Measurements from ENCODE around the gene MAS1.

MAS1 gene

DNA sequence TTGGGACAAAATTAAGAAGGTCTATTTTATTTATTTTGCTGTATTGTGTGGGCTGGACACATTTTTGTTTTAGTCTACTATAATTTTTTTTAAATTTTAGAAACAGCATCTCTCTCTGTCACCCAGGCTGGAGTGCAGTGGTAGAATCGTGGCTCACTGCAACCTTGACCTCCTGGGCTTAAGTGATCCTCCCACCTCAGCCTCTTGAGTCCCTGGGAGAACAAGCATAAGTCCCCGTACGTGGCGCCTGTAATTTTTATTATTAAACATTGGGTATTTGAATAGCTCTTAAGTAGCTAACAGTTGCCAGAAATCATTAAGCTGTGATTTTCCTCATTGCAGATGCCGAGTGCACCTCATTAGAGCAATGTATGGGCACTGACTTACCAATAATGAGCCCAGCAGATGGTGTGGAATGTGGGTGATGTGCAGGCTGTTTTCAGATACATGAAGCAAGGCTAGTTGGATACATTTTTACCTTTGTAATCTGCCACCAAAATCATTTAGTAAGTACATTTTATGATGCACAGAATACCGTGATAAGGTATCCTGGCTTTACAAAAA, 10.3 kb upstream of the MAS1 start:
- no peak for DNase-seq (ENCODE audit: low read depth in 2 of 2)

DNA sequence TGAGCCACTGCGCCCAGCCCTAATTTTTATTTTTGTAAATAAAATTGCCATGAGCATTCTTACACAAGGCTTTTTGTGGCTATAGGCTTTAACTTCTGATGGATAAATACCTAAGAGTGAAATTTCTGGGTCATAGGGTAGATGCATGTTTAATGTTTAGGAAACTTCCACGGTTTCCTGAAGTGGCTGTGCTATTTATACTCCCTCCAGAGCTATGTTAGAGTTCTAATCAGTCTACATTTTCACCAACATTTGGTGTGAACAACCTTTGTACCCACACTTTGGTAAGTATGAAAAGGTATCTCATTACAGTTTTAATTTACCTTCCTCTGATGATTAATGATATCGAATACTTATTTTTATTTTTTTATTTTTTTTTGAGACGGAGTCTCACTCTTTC, 6.1 kb upstream of the MAS1 start:
- no peak for DNase-seq (ENCODE audit: low read depth in 2 of 2)

GRCh38 chr6:159886270-159886669, 4.5 kb upstream of the MAS1 start:
- DNase-seq (ENCODE audit: low read depth in 2 of 2), result no peak

DNA sequence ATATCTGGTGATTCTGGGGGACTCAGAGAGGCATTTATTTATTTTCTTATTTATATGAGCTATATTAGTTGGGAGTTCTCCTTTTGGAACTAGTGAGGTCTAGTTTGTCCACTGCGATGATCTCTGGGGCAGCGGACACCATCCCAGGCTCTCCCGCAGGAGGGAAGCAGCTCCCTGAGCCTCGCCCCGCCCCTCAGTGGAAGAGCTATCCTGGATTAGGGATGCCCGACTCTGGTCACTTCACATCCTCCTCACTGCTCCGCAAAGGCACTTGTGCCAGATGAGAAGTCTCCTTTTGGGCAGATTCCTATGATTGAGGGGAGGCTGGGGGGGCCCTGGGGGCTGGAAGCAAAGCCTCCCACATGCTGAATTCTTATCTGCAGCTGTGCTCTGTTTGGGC, 3.6 kb upstream of the MAS1 start:
- DNase-seq (ENCODE audit: low read depth in 2 of 2), result no peak

GRCh38 chr6:159887761-159888160, 3.0 kb upstream of the MAS1 start:
- DNase-seq (ENCODE audit: low read depth in 2 of 2), result no peak

- no peak for DNase-seq (ENCODE audit: low read depth in 2 of 2)
These were observed 587 bp upstream of the MAS1 start for GRCh38 chr6:159890201-159890600.

DNA sequence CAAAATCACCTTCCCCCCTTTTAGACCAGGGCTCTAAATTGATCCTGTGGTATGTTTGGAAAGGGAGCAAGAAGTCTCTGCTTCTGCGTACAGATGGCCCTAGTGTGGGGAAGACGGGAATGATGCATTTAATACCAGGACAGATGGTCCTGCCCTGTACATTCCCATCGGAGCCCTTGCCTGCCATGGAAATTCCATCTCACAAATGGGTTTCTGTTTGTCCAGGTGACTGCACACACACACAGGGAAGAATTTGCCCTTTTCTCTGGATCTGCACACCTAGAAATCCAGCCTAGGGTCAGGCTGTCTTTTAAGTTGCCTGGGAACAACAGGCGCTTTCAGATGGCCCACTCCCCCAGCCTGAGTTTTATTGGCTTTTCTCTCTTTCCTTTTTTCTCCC, 1.3 kb downstream of the MAS1 start:
- no peak for DNase-seq (ENCODE audit: low read depth in 2 of 2)

DNA sequence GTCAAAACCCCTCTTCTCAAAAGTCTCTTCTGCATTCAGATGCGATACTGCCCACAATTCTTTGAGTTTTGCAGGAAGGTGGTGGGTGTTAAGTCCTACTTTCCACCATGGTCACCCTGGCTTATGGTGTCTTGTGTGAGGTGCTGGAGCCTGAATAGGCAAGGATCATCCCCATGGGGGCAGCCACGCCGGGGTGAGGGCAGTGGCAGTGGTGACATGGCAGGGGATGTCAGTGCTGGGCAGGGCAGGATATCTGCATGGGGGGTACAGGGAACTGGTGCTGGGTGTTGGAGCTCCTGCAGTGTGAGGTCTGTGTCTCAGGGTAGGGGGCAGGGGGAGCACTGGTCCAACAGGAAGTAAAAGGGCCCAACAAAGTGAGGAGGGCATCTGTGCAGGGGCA, 2.3 kb downstream of the MAS1 start:
- no peak for DNase-seq (ENCODE audit: low read depth in 2 of 2)

DNA sequence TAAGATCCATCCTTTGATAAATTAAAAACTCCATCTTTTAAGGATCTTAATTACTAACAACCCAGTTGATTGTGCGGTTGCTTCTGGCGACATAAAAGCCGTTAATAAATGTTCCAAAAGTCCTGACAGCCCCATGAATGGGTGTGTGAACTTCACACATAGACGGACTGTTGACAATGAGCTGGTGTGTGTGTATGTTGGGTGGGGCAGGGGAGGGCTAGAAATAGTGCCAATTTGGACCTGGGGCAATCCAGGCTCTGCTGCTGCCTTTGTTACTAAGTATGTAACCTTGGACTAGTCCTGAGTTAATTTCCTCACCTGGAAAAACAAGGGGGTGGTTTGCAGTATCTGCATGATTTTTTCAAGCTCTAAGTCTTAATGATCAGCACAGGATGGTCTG, 4.2 kb downstream of the MAS1 start:
- DNase-seq (ENCODE audit: low read depth in 2 of 2), result no peak

- DNase-seq (ENCODE audit: low read depth in 2 of 2), result no peak
These were observed 6.8 kb downstream of the MAS1 start for GRCh38 chr6:159897603-159898002.

DNA sequence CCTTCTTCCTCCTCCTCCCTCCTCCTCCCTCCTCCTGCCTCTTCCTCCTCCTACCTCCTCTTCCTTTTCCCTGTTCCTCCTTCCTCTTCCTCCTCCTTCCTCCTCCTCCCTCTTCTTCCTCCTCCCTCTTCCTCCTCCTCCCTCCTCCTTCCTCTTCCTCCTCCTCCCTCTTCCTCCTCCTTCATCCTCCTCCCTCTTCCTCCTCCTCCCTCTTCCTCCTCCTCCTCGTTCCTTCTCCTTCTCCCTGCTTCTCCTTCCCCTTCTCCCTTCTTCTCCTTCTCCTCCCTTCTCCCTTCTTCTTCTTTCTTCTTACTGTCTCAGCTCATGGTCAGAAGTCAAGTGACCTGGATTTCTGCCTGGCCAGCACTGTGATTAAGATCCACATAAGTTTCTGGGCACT, 7.7 kb downstream of the MAS1 start:
- DNase-seq (ENCODE audit: low read depth in 2 of 2), result no peak

DNA sequence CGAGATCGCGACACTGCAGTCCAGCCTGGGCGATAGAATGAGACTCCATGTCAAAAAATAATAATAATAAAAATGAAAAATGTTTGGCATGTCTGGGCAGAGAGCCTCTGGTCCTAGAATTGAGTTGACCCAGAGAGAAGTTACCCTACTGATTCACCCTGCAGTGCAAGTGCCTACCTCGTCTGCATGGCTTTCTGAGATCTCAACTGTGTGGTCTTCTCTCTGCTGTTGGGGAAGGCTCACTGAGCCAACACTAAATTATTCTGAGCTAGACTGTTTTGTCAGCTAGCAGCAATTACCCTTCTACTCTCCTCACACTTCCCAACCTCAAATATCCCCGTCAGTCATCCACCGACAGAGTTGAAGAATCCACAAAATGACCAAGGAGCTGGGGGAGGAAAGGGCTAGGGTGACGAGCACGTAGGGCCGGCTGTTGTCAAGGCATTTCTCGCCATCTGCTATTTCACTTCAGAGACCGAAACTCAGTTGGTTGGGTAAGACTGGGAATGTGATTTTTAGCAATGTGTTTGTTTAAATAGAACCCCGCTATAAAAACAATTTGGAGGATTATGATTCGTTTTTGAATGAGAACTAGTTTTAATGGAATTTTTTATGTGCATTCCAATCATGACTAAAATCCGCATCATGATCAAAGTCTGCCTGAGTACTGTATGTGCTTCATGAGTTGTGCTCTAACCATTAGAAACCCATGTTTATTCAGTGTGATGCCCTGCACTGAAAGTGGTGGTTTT, 9.4 kb downstream of the MAS1 start:
- no peak for DNase-seq (ENCODE audit: low read depth in 2 of 2)

DNA sequence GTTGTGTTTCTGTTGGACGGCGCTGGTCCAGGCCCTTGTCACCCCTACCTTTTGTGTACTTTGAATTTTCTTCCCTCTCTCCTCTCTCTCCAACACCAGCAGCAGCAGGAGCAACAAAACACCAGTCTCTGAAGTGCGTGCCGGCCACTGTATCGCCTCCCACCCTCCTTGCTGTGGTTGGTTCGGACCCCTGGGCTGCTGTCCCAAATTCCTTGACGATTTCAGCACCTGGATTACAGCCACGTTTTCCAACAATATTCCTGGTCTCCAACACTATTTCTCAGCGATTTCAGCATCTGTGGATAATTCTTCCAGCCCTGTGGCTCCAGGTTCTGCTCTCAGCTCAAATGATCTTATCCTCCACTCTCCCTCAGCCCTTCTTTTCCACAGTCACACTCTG, 11.8 kb downstream of the MAS1 start:
- DNase-seq (ENCODE audit: low read depth in 2 of 2), result no peak

DNA sequence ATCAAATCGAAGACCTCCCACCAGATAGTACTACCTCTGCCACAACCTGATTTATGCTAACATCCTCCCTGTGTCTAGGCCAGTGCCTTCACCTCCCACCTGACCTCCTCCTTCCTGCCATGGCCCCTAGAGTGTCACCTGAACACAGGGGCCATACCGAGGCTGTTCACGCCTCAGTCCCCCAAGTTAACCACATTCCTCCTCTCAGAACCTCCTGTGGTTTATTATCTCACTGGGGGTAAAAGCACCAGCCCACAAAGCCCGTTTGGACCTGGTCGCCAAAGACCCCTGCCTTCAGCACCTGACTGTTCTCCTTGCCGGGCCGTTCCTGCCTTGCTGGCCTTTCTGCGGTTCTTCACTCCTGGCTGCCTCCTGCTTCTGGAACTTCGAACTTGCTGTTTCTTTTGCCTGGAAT, 13.7 kb downstream of the MAS1 start:
- DNase-seq (ENCODE audit: low read depth in 2 of 2), result no peak

GRCh38 chr6:159906400-159906799, 15.6 kb downstream of the MAS1 start:
- no peak for DNase-seq (ENCODE audit: low read depth in 2 of 2)

DNA sequence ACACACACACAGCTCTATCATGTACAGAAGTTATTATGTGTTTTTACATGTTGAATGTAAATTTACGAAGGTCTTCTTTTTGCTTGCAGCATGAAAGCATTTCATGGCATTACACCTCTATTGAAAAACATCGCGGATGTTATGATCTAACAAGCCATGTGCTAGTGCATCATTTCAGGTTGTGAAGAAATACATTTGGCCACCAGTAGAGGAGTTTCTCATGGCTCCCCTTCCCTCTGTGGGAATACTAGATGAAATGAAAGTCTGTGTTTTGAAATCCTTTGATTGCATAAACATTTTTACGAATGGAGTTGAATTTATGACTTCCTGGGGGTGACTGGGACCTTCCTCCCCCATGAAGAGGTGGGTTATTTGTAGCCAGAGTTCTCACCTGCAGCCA, 17.7 kb downstream of the MAS1 start:
- no peak for DNase-seq (ENCODE audit: low read depth in 2 of 2)

- DNase-seq (ENCODE audit: low read depth in 2 of 2), result no peak
These were observed 18.2 kb downstream of the MAS1 start for GRCh38 chr6:159908979-159909378.

- DNase-seq (ENCODE audit: low read depth in 2 of 2), result no peak
These were observed 19.6 kb downstream of the MAS1 start for GRCh38 chr6:159910342-159910741.

DNA sequence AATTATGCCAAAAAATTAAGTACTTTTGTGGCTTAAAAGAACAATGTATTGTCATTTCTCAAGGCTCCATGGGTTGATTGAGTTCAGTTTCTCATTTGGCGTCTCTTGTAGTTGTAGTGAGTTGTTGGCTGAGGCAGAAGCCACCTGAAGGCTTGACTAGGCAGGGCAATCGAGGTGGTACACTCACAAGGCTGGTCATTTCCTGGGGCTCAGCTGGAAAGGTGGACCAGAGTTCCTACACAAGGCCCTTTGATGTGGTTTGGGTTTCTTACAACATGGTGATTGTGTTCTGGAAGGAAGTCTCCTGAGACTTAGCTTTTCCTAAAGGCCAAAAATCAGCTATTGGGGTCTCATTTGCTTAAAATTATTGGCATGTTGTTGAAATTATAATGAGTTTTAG, 22.6 kb downstream of the MAS1 start:
- DNase-seq (ENCODE audit: low read depth in 2 of 2), result no peak

- no peak for DNase-seq (ENCODE audit: low read depth in 2 of 2)
These were observed 23.2 kb downstream of the MAS1 start for GRCh38 chr6:159913862-159914564.

DNA sequence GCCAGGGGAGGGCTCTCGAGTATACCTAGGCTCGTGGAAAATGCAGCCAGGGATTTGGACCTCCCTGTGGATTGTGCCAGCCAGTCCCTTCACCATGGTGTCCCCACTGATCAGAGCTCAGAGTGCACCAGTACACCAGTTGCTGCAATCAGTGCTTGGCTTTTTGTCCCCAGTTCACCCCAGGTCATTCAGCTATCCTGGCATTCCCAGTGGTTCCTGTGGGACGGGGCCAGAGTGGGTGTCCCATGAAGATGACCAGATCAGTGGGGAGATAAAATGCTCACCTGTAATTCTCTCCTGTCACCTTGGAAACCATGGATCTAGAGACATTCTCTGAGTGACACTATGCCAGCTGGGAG, 23.8 kb downstream of the MAS1 start:
- DNase-seq (ENCODE audit: low read depth in 2 of 2), result no peak

- DNase-seq (ENCODE audit: low read depth in 2 of 2), result no peak
These were observed 24.6 kb downstream of the MAS1 start for GRCh38 chr6:159915397-159915796.

DNA sequence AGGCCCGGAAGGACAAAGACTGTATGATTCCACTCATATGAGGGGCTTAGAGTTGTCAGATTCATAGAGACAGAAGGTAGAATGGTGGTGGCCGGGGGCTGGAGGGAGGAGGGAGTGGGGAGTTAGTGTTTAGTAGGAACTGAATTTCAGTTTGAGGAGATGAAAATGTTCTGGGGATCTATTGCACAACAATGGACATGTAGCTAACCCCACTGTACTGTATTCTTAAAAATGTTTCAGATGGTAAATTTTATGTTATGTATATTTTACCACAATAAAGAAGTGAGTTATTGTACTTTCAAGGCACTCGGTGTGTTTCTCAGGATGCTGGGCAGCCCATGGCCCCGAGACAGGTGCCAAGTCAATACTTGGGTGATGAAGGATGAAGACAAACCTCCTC, 25.4 kb downstream of the MAS1 start:
- DNase-seq (ENCODE audit: low read depth in 2 of 2), result no peak
